ENCODE results near the gene EFNA5.

Gene EFNA5

GRCh38 chr5:107502676-107503060 lies 168.1 kb downstream of the EFNA5 start:
- TF ChIP-seq, protein P1, sequence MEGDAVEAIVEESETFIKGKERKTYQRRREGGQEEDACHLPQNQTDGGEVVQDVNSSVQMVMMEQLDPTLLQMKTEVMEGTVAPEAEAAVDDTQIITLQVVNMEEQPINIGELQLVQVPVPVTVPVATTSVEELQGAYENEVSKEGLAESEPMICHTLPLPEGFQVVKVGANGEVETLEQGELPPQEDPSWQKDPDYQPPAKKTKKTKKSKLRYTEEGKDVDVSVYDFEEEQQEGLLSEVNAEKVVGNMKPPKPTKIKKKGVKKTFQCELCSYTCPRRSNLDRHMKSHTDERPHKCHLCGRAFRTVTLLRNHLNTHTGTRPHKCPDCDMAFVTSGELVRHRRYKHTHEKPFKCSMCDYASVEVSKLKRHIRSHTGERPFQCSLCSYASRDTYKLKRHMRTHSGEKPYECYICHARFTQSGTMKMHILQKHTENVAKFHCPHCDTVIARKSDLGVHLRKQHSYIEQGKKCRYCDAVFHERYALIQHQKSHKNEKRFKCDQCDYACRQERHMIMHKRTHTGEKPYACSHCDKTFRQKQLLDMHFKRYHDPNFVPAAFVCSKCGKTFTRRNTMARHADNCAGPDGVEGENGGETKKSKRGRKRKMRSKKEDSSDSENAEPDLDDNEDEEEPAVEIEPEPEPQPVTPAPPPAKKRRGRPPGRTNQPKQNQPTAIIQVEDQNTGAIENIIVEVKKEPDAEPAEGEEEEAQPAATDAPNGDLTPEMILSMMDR (IDR thresholded peaks at IDR 0.05; ENCODE audit: low read depth, low read length, missing control alignments): no peak
- in situ Hi-C loops (cut with HindIII; ENCODE audit: low sequenced_read_pairs): loop anchor here (5.0 kb wide), 1 partner anchor 50 kb away; no protein-coding TSS in a partner anchor
- no peak for DNase-seq (ENCODE audit: low read depth)
- no peak overlapping the region for H3K4me3 ChIP-seq (ENCODE audit: low read depth, low read length)

GRCh38 chr5:107501965-107502675 lies 168.6 kb downstream of the EFNA5 start:
- DNase-seq (ENCODE audit: low read depth): no peak
- TF ChIP-seq, protein P1 (IDR thresholded peaks at IDR 0.05; ENCODE audit: low read depth, low read length, missing control alignments): no peak
- in situ Hi-C loops (cut with HindIII; ENCODE audit: low sequenced_read_pairs): loop anchor here (5.0 kb wide), 1 partner anchor 50 kb away; no protein-coding TSS in a partner anchor
- no peak overlapping the region for H3K4me3 ChIP-seq (ENCODE audit: low read depth, low read length)

DNA sequence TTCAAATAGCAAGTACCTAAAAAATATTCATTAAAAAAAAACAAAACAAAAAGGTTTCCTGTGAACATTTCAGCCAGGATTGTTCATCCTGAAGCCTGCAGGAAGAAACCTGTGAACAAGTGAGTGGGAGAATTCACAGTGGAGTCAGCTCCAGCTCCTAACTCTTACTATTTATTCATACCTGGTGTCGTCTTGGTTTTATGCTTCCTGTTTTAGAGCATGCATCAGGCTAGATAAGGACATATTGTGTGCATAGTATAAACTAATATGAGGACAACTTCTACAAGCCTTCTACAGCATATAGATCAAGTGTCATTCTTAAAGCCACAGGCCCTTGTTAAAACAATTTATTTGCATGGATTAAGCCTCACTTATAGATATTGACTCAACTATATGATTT lies 169.9 kb downstream of the EFNA5 start:
- in situ Hi-C loops (cut with HindIII; ENCODE audit: low sequenced_read_pairs): loop anchor here (5.0 kb wide), 1 partner anchor 49 kb away; no protein-coding TSS in a partner anchor
- no peak overlapping the region for H3K4me3 ChIP-seq (ENCODE audit: low read depth, low read length)
- DNase-seq (ENCODE audit: low read depth): no peak
- TF ChIP-seq, protein P1 (IDR thresholded peaks at IDR 0.05; ENCODE audit: low read depth, low read length, missing control alignments): no peak

DNA sequence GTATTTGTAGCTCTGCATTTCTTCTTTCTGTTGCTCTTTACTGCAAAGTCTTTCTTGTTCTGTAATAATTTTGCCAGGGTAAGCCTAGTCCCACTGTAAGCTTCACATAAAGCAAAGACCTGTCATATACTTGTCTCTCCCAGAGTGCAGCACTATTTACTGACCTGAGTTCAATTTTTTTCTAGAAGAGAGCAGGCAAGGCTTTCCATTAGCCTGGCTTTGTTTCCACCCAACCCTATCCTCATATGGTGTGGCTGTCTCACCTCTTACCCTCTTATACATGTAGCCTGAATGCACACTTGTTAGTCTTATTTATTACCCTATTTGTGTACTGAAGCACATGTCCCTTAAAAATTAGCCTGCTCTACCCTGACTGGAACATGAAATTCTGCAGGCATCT lies 170.4 kb downstream of the EFNA5 start:
- no peak overlapping the region for H3K4me3 ChIP-seq (ENCODE audit: low read depth, low read length)
- in situ Hi-C loops (cut with HindIII; ENCODE audit: low sequenced_read_pairs): loop anchor here (5.0 kb wide), 1 partner anchor 48 kb away; no protein-coding TSS in a partner anchor
- TF ChIP-seq, protein P1 (IDR thresholded peaks at IDR 0.05; ENCODE audit: low read depth, low read length, missing control alignments): no peak
- DNase-seq (ENCODE audit: low read depth): no peak

DNA sequence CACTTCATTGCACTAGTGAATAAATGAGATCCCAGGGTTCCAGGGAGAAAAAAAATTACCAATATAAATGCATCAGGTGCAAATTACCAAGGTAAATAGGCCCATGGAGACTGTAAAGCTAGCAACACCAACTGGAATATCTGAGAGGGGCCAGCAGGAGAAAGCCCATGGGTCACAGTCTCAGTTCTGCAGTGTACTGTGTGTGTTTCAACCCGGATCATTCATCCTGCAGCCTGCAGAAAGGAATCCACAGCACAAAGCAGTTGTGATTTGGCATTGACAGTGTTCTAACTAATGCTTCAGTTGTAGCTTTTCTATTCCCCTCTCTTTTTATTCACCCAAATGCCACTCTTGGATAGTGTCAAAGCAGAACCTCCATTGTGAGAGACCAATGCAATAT lies 171.0 kb downstream of the EFNA5 start:
- TF ChIP-seq, protein P1 (IDR thresholded peaks at IDR 0.05; ENCODE audit: low read depth, low read length, missing control alignments): no peak
- no peak for DNase-seq (ENCODE audit: low read depth)
- H3K4me3 ChIP-seq (ENCODE audit: low read depth, low read length): no peak overlapping the region
- in situ Hi-C loops (cut with HindIII; ENCODE audit: low sequenced_read_pairs): loop anchor here (5.0 kb wide), 1 partner anchor 47 kb away; no protein-coding TSS in a partner anchor

- H3K4me3 ChIP-seq (ENCODE audit: low read depth, low read length): no peak overlapping the region
- in situ Hi-C loops (cut with HindIII; ENCODE audit: low sequenced_read_pairs): no loop called here
- DNase-seq (ENCODE audit: low read depth): no peak
- TF ChIP-seq, protein P1 (IDR thresholded peaks at IDR 0.05; ENCODE audit: low read depth, low read length, missing control alignments): no peak
Measured at GRCh38 chr5:107499237-107499636, 171.5 kb downstream of the EFNA5 start.

Measured in astrocyte of the cerebellum (primary cell).